Left lung (tissue), 10 donors: ENCODE results near the gene ZNF662. TPM values are rescaled to one million over a fixed set of nuclear protein-coding genes. Genes with fewer than 3 reads are reported as not detected.

Experiments used
- ATAC-seq: fragments of 200-7000 bp; cut with Tn5 transposase; one replicate; pipeline ENCODE4 v1.9.1; 2020; ENCODE audit warnings: moderate library complexity
- DNase-seq, 4 donors: peaks; one replicate each; pipeline ENCODE4 v3.0.0-alpha.2; 2013 to 2020
- H3K27ac ChIP-seq, 2 donors: fragments of 200-600 bp; sonication (generic) in 1 of 2; one replicate each; pipeline versions ENCODE4 v1.5.0 to v1.8.0; 2020 to 2021
- H3K27me3 ChIP-seq, 2 donors: fragments of 200-600 bp; sonication (generic) in 1 of 2; one replicate each; pipeline versions ENCODE4 v1.5.0 to v1.8.0; 2020 to 2021
- H3K36me3 ChIP-seq, 2 donors: fragments of 200-600 bp; sonication (generic) in 1 of 2; one replicate each; pipeline versions ENCODE4 v1.5.0 to v1.8.0; 2020 to 2021
- H3K4me1 ChIP-seq, 2 donors: fragments of 200-600 bp; one replicate each; pipeline ENCODE4 v1.8.0; 2021
- H3K4me3 ChIP-seq, 2 donors: fragments of 200-600 bp; sonication (generic) in 1 of 2; one replicate each; pipeline versions ENCODE4 v1.5.0 to v1.8.0; 2020 to 2021; ENCODE audit warnings: mild to moderate bottlenecking in 1 of 2
- H3K9me3 ChIP-seq, 2 donors: fragments of 200-600 bp; sonication (generic) in 1 of 2; one replicate each; pipeline versions ENCODE4 v1.5.0 to v1.8.0; 2020 to 2021
- intact Hi-C, 2 donors: fragments of 100-400 bp; cut with DNase I; formaldehyde crosslinking; loops; one replicate each; pipeline versions ENCODE4 v1.11.2 to v1.14.2; 2022
- polyA plus RNA-seq, 6 donors: library from polyadenylated mRNA; unstranded; fragments of 120-200 nt; gene quantifications; one replicate each; pipeline ENCODE4 v1.2.1, GENCODE V29; 2013; ENCODE audit not compliant: insufficient read length in 6 of 6
- total RNA-seq, 2 donors: library from RNA; stranded (reverse); fragmentation: NEBNext Ultra II Directional; extraction: Animal tissue kit (Norgen Biotek cat#: 25700); gene quantifications; one replicate each; pipeline ENCODE4 v1.2.1, GENCODE V29; 2021
- TF ChIP-seq, protein P1 (sequence below), 2 donors: fragments of 200-600 bp; sonication (generic) in 1 of 2; IDR thresholded peaks; one replicate each; pipeline versions ENCODE4 v1.5.0 to v1.8.0; 2021; ENCODE audit warnings: antibody characterized with exemption in 2 of 2
- donor health status: DM: no; HTN: yes; CAD: no.
- donor health status: DM: no; HTN: no; CAD: no.

Gene ZNF662
- total and polyA plus RNA-seq, 8 donors = 6.7 to 58.6 (median 48.0) TPM

- TF ChIP-seq, protein P1, sequence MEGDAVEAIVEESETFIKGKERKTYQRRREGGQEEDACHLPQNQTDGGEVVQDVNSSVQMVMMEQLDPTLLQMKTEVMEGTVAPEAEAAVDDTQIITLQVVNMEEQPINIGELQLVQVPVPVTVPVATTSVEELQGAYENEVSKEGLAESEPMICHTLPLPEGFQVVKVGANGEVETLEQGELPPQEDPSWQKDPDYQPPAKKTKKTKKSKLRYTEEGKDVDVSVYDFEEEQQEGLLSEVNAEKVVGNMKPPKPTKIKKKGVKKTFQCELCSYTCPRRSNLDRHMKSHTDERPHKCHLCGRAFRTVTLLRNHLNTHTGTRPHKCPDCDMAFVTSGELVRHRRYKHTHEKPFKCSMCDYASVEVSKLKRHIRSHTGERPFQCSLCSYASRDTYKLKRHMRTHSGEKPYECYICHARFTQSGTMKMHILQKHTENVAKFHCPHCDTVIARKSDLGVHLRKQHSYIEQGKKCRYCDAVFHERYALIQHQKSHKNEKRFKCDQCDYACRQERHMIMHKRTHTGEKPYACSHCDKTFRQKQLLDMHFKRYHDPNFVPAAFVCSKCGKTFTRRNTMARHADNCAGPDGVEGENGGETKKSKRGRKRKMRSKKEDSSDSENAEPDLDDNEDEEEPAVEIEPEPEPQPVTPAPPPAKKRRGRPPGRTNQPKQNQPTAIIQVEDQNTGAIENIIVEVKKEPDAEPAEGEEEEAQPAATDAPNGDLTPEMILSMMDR (IDR thresholded peaks at IDR 0.05) = no peak
- DNase-seq (no peak), ATAC-seq (no peak)
- no peaks in the 10 kb centered on the region for H3K4me1 ChIP-seq
- no peak overlapping the region for H3K4me3 ChIP-seq
- no peaks in the 10 kb centered on the region for H3K27me3 ChIP-seq
- peaks cover 12 to 85% of the 10 kb centered on the region in 2 donors for H3K9me3 ChIP-seq
- intact Hi-C loops = no loop called here
- H3K27ac ChIP-seq = no peak overlapping the region
- peaks cover 0 to 45% of the 10 kb centered on the region in 2 donors for H3K36me3 ChIP-seq
Observed at GRCh38 chr3:42914771-42915515, 9.0 kb downstream of the ZNF662 start.

- TF ChIP-seq, protein P1 (IDR thresholded peaks at IDR 0.05) = no peak
Observed at GRCh38 chr3:42923606-42924005, 17.7 kb downstream of the ZNF662 start.

DNA sequence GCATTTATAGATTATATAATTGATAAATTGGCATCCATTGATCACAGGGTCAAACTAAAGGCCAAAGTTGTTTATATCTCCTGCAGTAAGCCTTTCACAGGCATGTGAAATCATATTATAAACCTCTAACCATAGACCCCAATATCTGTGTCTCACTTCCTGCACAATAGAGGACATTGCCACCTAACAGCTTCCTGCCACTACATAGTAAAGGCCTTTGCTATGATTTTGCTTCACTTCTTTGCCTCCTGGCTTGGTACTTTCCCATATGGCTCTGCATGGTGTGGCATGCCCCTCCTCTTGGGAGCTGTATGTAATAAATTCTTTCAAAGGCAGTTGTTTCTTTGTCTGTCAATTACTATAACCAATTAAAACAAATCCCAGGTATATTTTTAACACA, 20.4 kb downstream of the ZNF662 start:
- peaks cover 0 to 9% of the 10 kb centered on the region in 2 donors for H3K9me3 ChIP-seq
- no peak for ATAC-seq

More at GRCh38 chr3:42923606-42924005, 17.7 kb downstream of the ZNF662 start:
- H3K4me3 ChIP-seq = no peak overlapping the region
- no peaks in the 10 kb centered on the region for H3K4me1 ChIP-seq
- no peak for DNase-seq
- H3K36me3 ChIP-seq = no peaks in the 10 kb centered on the region
- no peak overlapping the region for H3K27ac ChIP-seq
- ATAC-seq = no peak
- intact Hi-C loops = no loop called here
- H3K27me3 ChIP-seq = no peaks in the 10 kb centered on the region
- H3K9me3 ChIP-seq = peaks cover 0 to 36% of the 10 kb centered on the region in 2 donors

DNA sequence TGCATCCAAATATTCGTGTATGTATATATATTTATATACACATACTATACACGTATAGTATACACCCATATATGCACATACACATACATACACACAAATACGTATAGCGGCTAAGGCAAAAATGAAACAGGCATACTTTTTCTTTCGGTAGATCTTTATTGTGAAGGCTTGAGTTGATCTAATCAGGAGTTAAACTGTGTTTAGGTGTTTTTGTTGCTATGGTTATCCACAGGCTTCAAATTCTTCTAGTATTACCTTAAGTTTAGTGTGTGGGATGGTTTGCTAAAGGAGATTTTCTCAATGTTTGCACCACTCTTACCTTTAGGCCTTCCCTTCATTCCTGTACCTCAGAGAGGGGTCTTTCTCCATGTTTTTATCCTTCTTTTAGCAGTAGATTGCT, 28.2 kb downstream of the ZNF662 start:
- Histone ChIP-seq H3K9me3 (no peaks in the 10 kb centered on the region), H3K4me3 (no peak overlapping the region), H3K36me3 (no peaks in the 10 kb centered on the region), H3K27ac (no peak overlapping the region), H3K4me1 (no peaks in the 10 kb centered on the region), H3K27me3 (peaks cover 0 to 8% of the 10 kb centered on the region in 2 donors)
- TF ChIP-seq, protein P1 (IDR thresholded peaks at IDR 0.05) = no peak
- no peak for DNase-seq
- no peak for ATAC-seq
- intact Hi-C loops = no loop called here

More for the DNA sequence above, 20.4 kb downstream of the ZNF662 start:
- H3K36me3 ChIP-seq = no peaks in the 10 kb centered on the region
- no peaks in the 10 kb centered on the region for H3K27me3 ChIP-seq
- no peak overlapping the region for H3K4me3 ChIP-seq
- H3K27ac ChIP-seq = no peak overlapping the region
- no peaks in the 10 kb centered on the region for H3K4me1 ChIP-seq
- DNase-seq = no peak
- TF ChIP-seq, protein P1 (IDR thresholded peaks at IDR 0.05) = no peak
- intact Hi-C loops = no loop called here

DNA sequence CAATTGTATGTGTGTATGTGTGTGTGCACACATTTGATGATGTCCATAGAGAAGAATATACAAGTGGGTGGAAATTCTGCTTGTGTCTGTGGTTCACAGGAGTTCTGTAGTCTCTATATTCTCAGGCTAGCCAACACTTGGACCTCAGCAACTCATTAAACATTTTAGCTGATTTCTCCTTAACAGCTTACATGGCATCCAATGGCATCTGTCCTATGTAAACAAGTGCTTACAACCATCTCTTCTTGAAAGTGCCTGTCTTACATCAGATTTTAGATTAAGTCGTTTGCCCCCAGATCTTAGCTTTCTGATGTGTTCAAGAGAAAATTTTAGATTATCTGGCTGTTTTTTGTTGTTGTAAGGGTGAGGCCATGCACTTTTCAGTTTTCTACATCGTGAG, 29.0 kb downstream of the ZNF662 start:
- no peak overlapping the region for H3K27ac ChIP-seq
- TF ChIP-seq, protein P1 (IDR thresholded peaks at IDR 0.05) = no peak
- no peaks in the 10 kb centered on the region for H3K4me1 ChIP-seq
- H3K36me3 ChIP-seq = no peaks in the 10 kb centered on the region
- intact Hi-C loops = no loop called here
- DNase-seq = no peak
- no peaks in the 10 kb centered on the region for H3K9me3 ChIP-seq
- no peak for ATAC-seq
- no peak overlapping the region for H3K4me3 ChIP-seq
- H3K27me3 ChIP-seq = peaks cover 0 to 8% of the 10 kb centered on the region in 2 donors
